ENCODE measurements around the gene PRSS22.

DNA sequence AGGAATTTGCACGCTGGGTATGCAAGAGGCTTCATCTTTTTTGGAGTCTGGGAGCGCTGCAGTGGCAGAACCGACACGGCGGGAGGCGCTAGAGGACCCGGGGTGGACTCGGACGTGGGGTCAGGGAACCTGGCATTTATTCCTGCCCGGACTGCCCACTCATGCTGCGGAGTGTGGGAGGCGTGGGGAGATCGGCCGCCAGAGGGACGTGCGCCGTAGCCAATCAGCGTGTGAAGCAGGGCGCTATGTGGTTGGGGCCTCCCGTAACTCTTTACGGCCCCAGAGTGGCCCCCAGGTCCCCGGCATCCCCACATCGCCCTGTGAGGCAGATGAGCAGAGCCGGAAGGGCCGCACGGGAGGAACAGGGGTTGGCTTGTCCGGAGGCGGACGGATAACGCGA is 36.3 kb upstream of the PRSS22 start:
- TF ChIP-seq, protein P1, sequence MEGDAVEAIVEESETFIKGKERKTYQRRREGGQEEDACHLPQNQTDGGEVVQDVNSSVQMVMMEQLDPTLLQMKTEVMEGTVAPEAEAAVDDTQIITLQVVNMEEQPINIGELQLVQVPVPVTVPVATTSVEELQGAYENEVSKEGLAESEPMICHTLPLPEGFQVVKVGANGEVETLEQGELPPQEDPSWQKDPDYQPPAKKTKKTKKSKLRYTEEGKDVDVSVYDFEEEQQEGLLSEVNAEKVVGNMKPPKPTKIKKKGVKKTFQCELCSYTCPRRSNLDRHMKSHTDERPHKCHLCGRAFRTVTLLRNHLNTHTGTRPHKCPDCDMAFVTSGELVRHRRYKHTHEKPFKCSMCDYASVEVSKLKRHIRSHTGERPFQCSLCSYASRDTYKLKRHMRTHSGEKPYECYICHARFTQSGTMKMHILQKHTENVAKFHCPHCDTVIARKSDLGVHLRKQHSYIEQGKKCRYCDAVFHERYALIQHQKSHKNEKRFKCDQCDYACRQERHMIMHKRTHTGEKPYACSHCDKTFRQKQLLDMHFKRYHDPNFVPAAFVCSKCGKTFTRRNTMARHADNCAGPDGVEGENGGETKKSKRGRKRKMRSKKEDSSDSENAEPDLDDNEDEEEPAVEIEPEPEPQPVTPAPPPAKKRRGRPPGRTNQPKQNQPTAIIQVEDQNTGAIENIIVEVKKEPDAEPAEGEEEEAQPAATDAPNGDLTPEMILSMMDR (IDR thresholded peaks at IDR 0.05): no peak
- no peak for TF ChIP-seq POLR2A (IDR thresholded peaks at IDR 0.05)

All from thyroid gland (tissue), 4 donors.